Measurements from ENCODE around the gene UPK2.

The UPK2 gene

DNA sequence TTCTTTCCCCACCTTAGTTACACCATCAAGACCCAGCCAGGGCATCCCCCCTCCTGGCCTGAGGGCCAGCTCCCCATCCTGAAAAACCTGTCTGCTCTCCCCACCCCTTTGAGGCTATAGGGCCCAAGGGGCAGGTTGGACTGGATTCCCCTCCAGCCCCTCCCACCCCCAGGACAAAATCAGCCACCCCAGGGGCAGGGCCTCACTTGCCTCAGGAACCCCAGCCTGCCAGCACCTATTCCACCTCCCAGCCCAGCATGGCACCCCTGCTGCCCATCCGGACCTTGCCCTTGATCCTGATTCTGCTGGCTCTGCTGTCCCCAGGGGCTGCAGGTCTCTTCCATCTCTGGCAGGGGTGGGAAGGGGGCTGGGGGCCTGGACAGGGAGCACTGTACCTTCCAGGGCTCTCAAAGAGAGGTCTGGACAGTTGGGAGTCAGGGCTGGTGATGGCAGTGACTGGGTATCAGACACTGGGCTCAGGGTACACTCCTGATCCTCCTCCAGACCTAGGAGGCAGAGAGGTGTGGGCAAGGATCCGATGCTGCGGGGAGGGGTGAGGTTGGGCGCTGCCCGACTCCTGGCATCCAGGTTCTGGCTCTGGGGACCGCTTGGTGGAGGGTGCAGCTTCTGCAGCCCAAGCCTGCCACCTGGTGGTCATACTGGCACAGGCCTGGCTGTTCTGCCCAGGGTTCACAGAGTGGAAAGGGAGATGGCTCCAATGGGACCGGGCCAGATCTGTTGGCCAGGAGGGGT, at the start of gene UPK2:
TSS of gene UPK2 (plus strand) at position 205 of the 753 bp plus-strand sequence. CDS start at position 258, 53 bp downstream.
- peak; percentile 88 for DNase-seq (ENCODE audit: low spot score)

DNA sequence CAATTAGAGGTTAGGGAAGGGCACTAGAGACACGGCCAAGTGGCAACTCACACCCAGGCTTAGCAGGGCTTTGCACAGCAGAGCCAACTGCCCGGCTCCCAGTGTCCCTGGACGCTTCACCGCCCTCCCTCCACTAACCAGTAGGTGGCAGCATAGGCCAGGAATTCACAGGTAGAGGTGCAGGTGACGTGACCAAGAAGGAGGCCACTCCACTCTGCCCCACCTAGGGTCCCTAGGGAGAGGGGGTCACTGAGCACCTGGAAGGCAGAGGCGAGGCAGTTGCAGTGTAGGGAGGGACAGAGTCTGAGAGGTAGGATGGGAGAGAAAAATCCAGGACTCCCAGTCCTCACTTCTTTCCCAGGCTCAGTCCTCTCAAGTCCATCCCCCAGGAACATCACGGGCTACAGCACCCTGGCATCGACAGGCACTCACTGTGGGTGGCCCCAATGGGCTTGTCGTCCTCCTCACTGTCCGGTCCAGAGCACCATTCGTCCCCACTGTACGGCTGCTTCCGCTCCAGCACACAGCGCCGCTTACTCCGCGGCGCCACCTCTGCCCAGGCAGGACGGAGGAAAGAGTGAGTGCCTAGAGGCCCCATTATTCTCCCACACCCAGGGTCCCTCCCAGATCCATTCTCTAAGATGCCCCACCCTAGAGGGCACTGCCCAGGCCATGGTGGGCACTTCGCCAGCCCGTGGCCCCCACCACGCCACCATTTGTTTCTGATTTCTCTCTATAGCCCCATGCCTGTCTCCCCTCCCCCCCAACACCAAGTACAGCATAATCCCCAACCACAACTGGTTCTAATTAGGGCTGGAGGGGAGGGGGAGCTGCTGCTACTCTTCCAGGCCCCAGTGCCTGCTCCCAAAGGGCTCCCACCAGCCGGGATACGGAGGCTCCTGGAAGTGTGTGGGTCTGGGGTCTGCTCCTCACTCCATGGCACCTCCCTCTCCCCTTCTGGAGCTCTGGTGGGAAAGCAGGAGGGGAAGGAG, 48.8 kb upstream of the UPK2 start:
- DNase-seq (ENCODE audit: low spot score) = peak; percentile 91

DNA sequence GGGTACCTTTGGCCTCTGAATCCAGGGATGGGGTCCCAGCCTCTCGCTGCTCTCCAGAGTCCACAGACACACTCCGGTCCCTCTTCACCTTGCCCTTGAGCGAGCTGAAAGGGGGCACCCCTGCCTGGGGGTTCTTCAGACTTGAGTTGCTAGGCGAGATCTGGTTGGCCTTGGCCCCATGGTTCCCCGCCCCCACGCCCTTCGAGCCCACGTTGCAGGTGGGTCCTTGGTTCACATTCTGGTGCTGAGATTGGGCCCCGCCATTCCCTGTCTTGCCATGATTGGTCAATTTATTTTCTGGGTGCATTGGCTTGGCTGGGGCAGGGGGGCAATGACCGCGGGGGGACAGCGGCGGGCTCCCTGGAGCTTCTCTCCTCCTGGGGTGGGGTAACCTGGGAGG, 47.8 kb upstream of the UPK2 start:
- DNase-seq (ENCODE audit: low spot score) = no peak

DNA sequence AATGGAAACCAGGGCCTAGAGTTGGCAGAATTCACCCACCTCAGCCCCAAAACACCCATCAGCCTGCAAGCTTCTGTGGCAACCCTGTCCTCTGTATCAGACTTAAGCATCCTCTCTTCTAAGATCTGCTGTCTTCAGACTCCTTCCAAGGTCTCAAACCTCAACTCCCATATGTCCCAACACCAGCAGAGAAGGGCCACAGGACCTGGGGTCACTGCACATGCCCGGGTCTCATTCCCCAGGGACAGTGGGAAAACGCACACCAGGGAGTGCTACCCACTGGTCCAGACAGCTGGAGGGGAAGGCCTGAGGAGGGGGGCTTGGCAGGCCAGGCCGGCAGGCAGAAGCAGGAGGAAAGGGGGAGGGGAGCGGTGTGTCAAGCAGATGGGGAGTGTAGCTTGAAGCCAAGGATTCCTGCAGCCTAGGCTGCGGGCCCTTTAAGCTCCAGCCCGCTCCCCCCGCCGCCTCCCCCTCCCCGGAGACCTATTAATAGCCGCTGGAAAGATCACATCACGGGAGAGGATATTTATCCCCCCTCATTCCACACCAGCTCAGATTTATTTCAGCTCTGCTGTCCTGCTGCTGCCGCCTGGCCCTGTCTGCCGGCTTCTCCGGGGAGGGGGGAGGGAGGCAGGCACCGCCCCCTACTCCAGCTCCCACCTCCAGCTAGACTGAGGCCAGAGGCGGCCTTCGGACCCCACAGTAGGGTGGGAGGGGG, 47.0 kb upstream of the UPK2 start:
- DNase-seq (ENCODE audit: low spot score) = no peak

DNA sequence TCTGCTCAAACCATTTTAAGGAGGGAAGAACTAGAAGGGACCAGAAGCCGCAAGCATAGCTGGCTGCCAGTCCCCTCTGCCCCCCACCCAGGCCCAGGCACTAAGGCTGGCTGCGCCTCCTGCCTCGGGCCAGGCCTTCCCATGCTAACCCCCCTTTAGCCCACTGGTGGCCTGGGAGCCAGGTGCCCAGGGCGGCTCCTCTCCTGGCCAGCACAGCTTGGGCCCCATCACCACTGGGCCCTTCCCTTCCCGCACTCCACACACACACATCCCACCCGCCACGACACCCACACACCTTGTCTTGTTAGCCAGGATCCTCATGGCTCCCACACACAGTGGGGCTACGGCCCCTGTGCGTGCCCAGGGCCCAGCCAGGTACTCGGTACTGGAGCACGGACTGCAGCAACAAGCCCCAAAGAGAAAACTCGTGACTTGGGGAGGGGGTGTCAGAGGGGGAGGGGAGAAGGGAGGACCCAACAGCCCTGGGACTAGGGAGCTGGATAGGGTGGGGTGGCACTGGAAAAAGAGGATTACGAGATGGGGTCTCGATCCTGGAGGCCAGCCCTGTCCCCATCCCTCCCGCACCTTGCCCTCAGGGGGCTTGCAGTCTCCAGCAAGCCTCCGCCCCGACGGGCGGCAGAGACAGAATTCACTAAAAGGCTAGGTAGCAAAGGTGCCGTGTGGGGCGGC, 46.3 kb upstream of the UPK2 start:
- DNase-seq (ENCODE audit: low spot score) = no peak

DNA sequence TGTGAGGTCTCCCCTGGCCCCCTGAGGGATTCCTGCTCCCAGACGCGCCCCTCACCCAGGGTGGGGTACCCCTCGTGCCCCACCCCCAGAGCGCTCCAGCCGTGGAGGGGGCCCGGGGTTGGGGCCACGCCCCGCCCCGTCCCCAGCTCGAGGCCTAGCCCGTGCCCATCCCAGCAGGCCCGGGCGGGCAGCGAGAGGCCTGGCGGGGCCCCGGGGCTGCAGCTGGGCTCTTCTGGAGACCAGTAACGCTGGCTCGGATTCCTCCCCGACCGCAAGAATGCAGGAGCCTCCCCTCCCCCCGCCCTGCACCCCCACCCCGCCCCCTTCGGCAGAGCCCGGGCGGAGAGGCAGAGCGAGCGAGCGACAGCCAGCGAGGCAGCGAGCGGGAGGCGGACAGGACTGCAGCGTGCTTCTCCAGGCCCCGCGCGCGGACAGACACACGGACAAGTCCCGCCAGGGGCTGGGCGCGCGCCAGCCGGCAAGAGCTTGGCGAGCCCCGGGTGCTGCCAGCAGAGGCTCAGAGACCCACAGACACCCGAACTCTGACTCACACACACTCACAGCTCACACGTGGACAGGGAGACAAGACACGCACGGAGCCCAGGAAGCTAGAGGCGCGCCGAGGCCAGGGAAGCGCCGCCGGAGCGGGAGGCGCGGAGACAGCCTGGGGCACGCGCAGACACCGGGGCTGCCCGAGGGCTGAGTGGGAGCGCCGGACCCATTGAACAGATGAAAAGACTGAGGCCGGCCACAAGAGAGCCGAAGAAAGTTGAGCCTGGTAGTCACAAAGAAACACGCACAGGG, 45.6 kb upstream of the UPK2 start:
- DNase-seq (ENCODE audit: low spot score) = peak; percentile 71

DNA sequence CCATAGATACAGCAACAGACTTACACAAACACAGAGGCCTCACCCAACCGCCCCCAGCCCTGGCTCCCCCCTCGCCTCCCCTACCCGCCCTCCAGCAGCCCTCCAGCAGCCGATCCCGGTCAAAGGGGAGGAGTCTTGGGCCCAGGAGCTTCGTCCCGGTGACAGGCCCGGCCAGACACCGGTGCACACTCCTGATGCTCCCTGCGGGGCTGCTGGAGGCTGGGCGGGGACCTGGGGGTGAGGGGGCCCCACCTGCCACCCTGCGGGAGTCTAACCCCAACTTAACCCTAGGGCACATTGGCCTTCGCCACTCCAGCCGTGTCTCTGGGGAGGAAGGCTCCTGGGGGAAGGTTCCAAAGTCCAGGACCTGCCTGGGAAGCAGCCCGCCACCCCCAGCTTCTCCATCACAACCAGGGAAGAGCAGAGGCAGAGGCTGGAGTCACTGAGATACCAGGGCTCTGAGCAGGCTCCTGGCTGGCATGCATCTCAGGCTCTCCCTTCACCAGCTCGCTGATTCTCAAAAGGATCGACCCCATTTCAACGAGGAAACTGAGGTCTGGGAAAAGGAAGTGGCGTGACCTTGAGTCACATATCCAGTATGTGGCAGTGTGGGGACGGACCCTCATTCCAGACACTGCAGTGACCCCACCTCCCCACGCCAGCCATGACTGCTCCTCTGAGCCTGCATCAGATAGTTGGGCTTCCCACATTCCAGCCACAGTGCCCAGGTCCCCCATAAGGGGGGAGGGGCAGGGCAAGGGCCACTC, 44.8 kb upstream of the UPK2 start:
- no peak for DNase-seq (ENCODE audit: low spot score)

DNA sequence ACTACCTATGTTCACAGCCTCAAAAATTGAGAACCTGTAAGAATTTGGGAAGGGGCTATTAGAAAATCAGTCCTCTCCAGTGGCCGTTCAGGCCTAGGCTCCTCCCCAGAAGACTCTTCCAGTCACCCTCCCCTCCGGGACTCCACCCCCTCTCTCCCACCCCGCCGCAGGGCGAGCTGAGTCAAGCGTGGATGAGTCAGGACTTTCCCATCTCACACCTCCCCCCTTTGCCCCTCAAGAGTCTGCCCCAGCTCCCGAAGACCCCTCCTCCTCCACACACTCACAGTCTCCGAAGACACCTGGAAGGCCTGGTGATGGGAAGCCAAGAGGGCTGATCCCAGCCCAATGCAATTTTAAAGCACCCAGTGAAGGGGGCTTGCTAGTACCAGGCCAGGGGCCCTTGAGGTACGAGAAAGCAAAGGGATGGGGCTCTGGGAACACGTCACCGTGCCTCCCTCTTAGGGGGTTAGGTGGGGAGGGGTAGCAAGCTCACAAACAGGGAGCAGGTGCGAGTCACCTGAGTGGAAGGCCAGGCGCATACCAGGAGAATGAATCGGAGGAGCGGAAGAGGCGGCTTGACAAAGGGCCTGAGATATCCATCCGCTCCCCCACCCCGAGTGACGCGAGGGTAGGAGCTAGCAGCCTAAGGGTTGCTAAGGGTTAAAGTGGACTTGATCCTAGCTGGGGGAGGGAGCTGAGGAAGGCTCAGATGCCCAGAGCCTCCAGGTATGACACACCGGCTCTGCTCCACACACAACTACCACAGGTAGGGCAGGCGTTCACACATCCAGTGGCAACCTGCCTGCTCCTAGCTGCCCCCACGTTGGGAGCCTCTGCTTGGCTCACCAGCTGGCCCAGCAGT, 44.0 kb upstream of the UPK2 start:
- peak; percentile 84 for DNase-seq (ENCODE audit: low spot score)

DNA sequence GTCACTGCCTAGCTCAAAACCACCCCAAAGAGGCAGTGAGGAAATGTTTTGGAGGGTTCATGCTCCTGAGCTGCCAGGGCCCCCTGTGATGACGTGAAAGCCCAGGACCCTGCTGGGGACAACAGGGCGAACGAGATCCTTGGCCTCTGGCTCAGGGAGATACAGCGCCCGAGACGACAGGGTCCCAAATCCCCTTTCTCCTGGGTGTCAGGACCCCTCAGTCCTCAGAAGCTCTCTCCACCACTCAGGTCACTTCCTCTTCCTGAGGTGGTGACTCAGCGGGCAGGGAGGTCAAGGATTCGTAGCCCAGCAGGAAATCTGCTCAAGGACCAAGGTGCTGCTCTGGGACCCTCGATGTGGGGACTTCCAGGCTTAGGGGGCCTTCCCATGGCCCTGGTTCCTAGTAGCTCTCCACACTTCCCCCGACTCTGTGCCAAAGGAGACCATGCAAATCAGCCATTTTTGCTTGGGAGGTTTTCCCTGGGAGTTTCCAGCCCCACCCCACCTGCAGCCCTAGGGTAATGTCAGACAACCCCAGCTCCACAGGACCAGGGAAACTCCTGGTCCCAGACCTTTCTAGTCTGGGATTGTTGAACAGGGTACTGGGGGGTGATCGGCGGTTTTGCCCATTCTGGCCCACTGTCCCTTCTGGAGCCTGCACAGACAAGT, 43.2 kb upstream of the UPK2 start:
- no peak for DNase-seq (ENCODE audit: low spot score)

DNA sequence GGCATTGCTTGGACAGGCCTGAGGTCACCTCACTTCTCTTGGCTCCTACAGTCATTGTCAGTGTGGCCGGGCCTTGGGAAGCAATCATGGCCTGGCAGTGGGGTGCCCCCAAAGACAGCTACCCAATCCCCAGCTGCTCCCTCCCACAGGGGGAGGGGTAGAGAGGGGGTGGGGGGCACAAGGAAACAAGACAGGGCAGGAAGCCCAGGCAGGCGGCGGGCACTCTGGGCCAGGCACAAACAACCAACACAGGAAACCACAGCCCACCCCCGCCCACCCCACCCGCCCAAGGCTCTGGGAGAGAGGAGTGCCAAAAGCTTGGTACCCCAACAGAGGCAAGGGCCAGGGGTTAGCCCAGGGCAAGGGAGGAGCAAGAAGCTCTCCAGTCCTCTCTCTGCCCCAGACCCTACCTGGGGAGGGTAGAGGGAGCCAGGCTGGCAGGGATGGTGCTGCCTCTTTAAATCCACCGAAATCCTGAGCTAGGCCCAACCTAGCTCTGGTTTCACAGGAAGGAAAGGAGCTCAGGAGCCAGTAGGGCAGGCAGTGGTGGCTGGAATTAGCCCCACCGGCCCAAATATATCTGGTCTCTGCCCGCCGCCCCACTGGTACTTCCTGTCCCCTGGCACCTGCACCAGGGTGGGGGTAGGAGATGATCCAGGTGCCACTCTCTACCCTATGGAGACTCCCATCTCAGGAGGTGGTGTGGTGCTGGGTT, 42.5 kb upstream of the UPK2 start:
- DNase-seq (ENCODE audit: low spot score) = peak; percentile 58

DNA sequence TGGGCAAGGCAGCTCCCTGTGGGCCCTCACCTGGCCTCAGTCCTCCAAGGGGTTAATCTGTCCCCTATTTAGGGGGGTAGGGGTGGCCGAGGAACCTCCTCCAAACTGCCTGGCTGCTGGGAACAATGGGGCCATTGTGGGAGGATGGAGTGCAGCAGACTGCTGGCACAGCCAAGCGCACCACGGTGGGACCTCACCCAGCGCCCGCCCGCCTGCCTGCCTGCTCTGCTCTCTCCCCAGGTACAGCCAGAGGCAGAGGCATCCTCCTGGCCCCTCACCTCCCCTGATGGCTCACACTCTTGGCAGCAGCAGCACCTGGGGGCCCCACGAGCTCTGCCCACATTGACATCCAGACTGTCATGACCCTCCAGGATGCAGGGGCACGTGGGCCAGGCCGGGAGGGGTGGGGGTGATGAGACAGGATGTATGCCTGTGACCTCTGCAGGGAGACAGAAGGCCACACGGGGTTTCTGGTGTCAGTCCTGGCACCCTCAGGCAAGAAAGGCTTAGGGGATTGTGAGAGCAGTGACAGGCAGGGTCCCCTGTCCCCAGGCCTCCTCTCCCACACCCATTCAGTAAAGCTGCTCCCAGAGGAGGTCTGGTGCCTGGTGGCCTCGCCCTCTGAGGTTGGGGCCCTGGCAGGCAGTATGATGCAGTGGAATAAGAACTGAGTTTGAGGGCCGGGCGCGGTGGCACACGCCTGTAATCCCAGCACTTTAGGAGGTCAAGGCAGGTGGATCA, 41.8 kb upstream of the UPK2 start:
- DNase-seq (ENCODE audit: low spot score) = peak; percentile 71

DNA sequence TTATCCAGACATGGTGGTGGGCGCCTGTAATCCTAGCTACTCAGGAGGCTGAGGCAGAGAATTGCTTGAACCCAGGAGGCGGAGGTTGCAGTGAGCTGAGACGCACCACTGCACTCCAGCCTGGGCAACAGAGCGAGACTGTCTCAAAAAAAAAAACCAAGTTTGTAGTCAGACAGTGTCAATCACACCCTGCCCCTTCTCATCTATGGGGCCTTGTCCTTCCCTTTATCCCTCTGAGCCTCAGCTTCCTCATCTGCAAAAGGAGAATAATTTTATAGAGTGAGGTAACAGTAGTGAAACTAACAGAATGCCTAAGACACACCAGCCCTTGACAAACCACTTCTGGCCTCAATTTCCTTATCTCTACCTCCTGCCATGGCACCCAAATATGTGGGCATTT, 41.1 kb upstream of the UPK2 start:
- no peak for DNase-seq (ENCODE audit: low spot score)

DNA sequence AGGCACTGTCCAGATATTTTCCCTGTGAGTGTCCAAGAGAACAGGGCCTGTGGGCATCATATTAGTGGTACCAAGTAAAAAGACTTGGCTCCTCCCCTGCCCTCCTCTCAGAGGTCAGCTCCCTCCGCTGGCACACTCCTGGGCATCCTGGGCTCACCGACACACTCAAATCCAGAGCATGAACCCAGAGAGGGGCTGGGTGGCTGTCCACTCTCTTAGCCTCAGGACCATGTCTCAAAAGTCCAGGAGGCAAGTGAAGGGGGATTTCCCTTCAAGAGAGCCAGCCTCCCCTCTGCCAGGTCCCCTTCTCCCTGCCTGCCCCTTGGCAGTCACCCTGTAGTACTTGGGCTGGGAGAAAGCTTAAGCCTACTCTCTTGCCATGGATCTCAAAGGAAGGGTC, 40.7 kb upstream of the UPK2 start:
- no peak for DNase-seq (ENCODE audit: low spot score)

DNA sequence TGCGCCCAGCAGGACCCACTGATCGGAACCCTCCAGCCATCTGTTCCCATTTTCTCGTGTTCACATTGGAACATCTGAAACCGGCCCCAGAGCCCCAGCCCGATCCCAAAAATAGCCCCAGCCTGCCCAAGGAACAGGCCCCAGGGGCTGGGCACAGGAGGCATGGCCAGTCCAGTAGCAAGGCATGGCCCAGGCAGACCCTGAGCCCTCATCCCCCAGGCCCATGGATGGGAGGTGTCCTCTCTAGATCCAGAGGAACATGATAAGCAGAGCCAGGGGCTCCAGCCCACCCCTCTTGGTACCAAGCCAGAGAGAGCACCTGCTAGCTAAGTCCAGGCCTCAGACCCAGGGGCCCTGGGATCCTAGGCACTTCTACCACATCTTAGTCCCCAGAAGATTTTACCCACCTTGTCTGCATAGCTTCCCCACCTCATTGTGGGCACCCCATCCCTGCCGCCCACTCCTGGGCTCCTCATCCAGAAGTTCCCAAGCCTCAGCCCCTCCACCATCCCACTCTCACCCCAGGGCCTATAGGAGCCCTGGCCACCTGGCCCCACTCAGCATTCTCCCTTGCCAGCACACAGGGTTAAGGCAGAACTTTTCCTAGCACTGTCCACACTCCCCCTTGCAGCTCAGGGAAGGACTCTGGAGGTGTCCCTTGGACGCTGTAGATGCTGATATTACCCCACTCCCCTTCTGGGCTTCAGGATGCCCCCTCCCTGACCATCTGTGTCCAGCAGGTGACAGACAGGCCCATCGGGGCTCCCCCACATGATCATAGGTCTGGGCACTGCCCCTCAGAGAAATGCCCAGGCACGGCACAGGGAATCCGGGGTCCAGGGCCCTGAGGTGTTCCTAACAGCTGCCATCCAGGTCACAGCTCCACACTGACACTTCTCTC, 39.9 kb upstream of the UPK2 start:
- DNase-seq (ENCODE audit: low spot score) = no peak

DNA sequence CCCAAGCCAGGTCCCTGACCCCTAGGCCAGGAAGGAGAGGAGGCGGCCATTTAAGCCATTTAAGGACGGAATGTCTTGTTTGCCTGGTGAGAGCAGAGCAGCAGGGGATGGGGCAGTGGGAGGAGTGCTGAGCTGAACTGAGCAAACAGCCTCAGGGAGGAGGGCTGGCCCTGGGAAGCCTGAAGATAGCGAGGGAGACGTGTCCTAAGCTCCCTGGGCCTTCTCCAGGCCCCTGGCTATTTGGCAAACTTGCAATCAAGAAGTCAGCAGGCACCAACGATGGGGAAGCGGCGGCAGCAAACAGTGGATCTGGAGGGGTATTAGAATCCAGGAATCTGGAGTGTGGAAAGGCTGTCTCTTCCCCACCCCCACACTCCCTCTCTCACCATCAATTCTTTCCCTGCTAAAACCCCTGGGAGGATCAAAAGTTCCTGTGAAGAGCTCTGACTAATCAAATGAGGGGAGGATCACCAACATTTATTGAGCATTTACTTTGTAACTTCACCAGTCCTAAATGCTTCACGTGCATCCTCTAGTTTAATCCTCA, 39.2 kb upstream of the UPK2 start:
- no peak for DNase-seq (ENCODE audit: low spot score)
